Left lung (tissue), 10 donors: ENCODE results near the gene CDC42BPA. TPM values are rescaled to one million over a fixed set of nuclear protein-coding genes. Genes with fewer than 3 reads are reported as not detected.

ENCODE experiments used
- ATAC-seq: fragments of 200-7000 bp; cut with Tn5 transposase; one replicate; pipeline ENCODE4 v1.9.1; 2020; ENCODE audit warnings: moderate library complexity
- DNase-seq, 4 donors: peaks; one replicate each; pipeline ENCODE4 v3.0.0-alpha.2; 2013 to 2020
- H3K27ac ChIP-seq, 2 donors: fragments of 200-600 bp; sonication (generic) in 1 of 2; one replicate each; pipeline versions ENCODE4 v1.5.0 to v1.8.0; 2020 to 2021
- H3K27me3 ChIP-seq, 2 donors: fragments of 200-600 bp; sonication (generic) in 1 of 2; one replicate each; pipeline versions ENCODE4 v1.5.0 to v1.8.0; 2020 to 2021
- H3K36me3 ChIP-seq, 2 donors: fragments of 200-600 bp; sonication (generic) in 1 of 2; one replicate each; pipeline versions ENCODE4 v1.5.0 to v1.8.0; 2020 to 2021
- H3K4me1 ChIP-seq, 2 donors: fragments of 200-600 bp; one replicate each; pipeline ENCODE4 v1.8.0; 2021
- H3K4me3 ChIP-seq, 2 donors: fragments of 200-600 bp; sonication (generic) in 1 of 2; one replicate each; pipeline versions ENCODE4 v1.5.0 to v1.8.0; 2020 to 2021; ENCODE audit warnings: mild to moderate bottlenecking in 1 of 2
- H3K9me3 ChIP-seq, 2 donors: fragments of 200-600 bp; sonication (generic) in 1 of 2; one replicate each; pipeline versions ENCODE4 v1.5.0 to v1.8.0; 2020 to 2021
- intact Hi-C, 2 donors: fragments of 100-400 bp; cut with DNase I; formaldehyde crosslinking; loops; one replicate each; pipeline versions ENCODE4 v1.11.2 to v1.14.2; 2022
- polyA plus RNA-seq, 6 donors: library from polyadenylated mRNA; unstranded; fragments of 120-200 nt; gene quantifications; one replicate each; pipeline ENCODE4 v1.2.1, GENCODE V29; 2013; ENCODE audit not compliant: insufficient read length in 6 of 6
- total RNA-seq, 2 donors: library from RNA; stranded (reverse); fragmentation: NEBNext Ultra II Directional; extraction: Animal tissue kit (Norgen Biotek cat#: 25700); gene quantifications; one replicate each; pipeline ENCODE4 v1.2.1, GENCODE V29; 2021
- TF ChIP-seq, protein P1 (sequence below), 2 donors: fragments of 200-600 bp; sonication (generic) in 1 of 2; IDR thresholded peaks; one replicate each; pipeline versions ENCODE4 v1.5.0 to v1.8.0; 2021; ENCODE audit warnings: antibody characterized with exemption in 2 of 2
- donor health status: DM: no; HTN: yes; CAD: no.
- donor health status: DM: no; HTN: no; CAD: no.

The CDC42BPA gene
- total and polyA plus RNA-seq, 8 donors, result 35.8 to 49.0 (median 43.4) TPM

GRCh38 chr1:227071895-227072587 lies 246.3 kb downstream of the CDC42BPA start:
- TF ChIP-seq, protein P1, sequence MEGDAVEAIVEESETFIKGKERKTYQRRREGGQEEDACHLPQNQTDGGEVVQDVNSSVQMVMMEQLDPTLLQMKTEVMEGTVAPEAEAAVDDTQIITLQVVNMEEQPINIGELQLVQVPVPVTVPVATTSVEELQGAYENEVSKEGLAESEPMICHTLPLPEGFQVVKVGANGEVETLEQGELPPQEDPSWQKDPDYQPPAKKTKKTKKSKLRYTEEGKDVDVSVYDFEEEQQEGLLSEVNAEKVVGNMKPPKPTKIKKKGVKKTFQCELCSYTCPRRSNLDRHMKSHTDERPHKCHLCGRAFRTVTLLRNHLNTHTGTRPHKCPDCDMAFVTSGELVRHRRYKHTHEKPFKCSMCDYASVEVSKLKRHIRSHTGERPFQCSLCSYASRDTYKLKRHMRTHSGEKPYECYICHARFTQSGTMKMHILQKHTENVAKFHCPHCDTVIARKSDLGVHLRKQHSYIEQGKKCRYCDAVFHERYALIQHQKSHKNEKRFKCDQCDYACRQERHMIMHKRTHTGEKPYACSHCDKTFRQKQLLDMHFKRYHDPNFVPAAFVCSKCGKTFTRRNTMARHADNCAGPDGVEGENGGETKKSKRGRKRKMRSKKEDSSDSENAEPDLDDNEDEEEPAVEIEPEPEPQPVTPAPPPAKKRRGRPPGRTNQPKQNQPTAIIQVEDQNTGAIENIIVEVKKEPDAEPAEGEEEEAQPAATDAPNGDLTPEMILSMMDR (IDR thresholded peaks at IDR 0.05), result no peak
- no peak for DNase-seq
- Histone ChIP-seq H3K36me3 (no peaks in the 10 kb centered on the region), H3K27ac (no peak overlapping the region), H3K4me3 (no peak overlapping the region), H3K27me3 (no peaks in the 10 kb centered on the region), H3K9me3 (no peaks in the 10 kb centered on the region), H3K4me1 (no peaks in the 10 kb centered on the region)
- intact Hi-C loops, result no loop called here
- no peak for ATAC-seq

DNA sequence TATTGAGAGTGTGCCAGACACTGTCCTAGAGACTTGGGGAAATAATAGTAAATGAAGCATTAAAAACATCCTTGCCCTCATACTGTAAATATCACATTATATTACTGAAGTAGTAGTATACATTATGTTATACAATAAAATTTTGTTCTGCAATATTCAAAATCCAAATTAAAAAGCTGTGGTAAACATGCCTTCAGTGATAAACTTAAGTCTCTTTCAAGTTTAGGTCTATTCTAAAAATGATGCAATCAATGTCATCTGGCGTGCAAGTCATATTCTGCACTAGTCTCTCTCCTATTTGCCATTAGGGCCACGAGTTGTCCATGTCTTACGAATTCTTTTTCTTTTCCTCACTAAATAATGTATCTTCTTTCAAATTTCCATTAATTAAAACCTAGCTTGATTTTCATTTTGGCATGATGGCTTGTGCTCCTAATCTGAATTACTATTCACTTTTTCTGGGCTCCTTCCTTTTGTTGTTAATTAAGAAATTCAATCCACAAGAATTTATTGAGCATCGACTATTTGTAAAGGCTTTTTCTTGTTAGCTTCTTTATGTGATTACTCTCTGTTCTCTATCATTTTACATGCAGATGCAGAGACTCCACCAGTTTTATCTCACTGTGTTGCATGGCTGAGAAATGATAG lies 247.5 kb downstream of the CDC42BPA start:
- ATAC-seq (no peak), DNase-seq (no peak)
- Histone ChIP-seq H3K4me1 (no peaks in the 10 kb centered on the region), H3K27me3 (no peaks in the 10 kb centered on the region), H3K4me3 (no peak overlapping the region), H3K9me3 (no peaks in the 10 kb centered on the region), H3K36me3 (peaks cover 0 to 3% of the 10 kb centered on the region in 2 donors), H3K27ac (no peak overlapping the region)
- intact Hi-C loops, result no loop called here
- TF ChIP-seq, protein P1 (IDR thresholded peaks at IDR 0.05), result no peak

GRCh38 chr1:227069490-227069889 lies 248.8 kb downstream of the CDC42BPA start:
- intact Hi-C loops, result no loop called here
- H3K4me3 ChIP-seq, result no peak overlapping the region
- peaks cover 0 to 3% of the 10 kb centered on the region in 2 donors for H3K36me3 ChIP-seq
- no peaks in the 10 kb centered on the region for H3K4me1 ChIP-seq
- DNase-seq (no peak), ATAC-seq (no peak)
- H3K27me3 ChIP-seq, result no peaks in the 10 kb centered on the region
- no peak overlapping the region for H3K27ac ChIP-seq
- TF ChIP-seq, protein P1 (IDR thresholded peaks at IDR 0.05), result no peak
- H3K9me3 ChIP-seq, result no peaks in the 10 kb centered on the region

GRCh38 chr1:227068883-227069282 lies 249.4 kb downstream of the CDC42BPA start:
- no peak overlapping the region for H3K4me3 ChIP-seq
- TF ChIP-seq, protein P1 (IDR thresholded peaks at IDR 0.05), result no peak
- H3K4me1 ChIP-seq, result no peaks in the 10 kb centered on the region
- H3K27me3 ChIP-seq, result no peaks in the 10 kb centered on the region
- DNase-seq (no peak), ATAC-seq (no peak)
- H3K27ac ChIP-seq, result no peak overlapping the region
- intact Hi-C loops, result no loop called here
- no peaks in the 10 kb centered on the region for H3K9me3 ChIP-seq
- peaks cover 0 to 3% of the 10 kb centered on the region in 2 donors for H3K36me3 ChIP-seq

GRCh38 chr1:227066999-227067398 lies 251.3 kb downstream of the CDC42BPA start:
- no peak overlapping the region for H3K27ac ChIP-seq
- no peak for ATAC-seq
- peaks cover 0 to 3% of the 10 kb centered on the region in 2 donors for H3K36me3 ChIP-seq
- TF ChIP-seq, protein P1 (IDR thresholded peaks at IDR 0.05), result no peak
- H3K9me3 ChIP-seq, result no peaks in the 10 kb centered on the region
- H3K4me3 ChIP-seq, result no peak overlapping the region
- H3K4me1 ChIP-seq, result no peaks in the 10 kb centered on the region
- DNase-seq, result no peak
- intact Hi-C loops, result no loop called here
- H3K27me3 ChIP-seq, result no peaks in the 10 kb centered on the region
